ENCODE data around the gene G3BP1. TPM values are rescaled to one million over a fixed set of nuclear protein-coding genes. Genes with fewer than 3 reads are reported as not detected.

G3BP1 gene
- total and polyA plus RNA-seq, 2 of the 13 experiments (the other 11 are each of a cell fraction or from before 2014, with no cell fraction given): 36.7 to 320 TPM

GRCh38 chr5:151770383-151771258 lies 1.1 kb upstream of the G3BP1 start (continued):
- TF ChIP-seq ATF6 (CRISPR knock-in tag; conservative IDR thresholded peaks at IDR 0.05): no peak
- 0 out of 2 replicates have a peak, but pooled peaks have one; percentile 21 for TF ChIP-seq ZNF746 (CRISPR knock-in tag; IDR thresholded peaks at IDR 0.05)
- no peak for TF ChIP-seq ERF (CRISPR knock-in tag; IDR thresholded peaks at IDR 0.05)
- TF ChIP-seq ZNF678 (CRISPR knock-in tag; IDR thresholded peaks at IDR 0.05): no peak
- no peak for TF ChIP-seq SOX6 (IDR thresholded peaks at IDR 0.05)
- TF ChIP-seq SOX6 (CRISPR knock-in tag; IDR thresholded peaks at IDR 0.05): no peak
- no peak for TF ChIP-seq ZBTB44 (CRISPR knock-in tag; IDR thresholded peaks at IDR 0.05)
- no peak for TF ChIP-seq SUZ12 (IDR thresholded peaks at IDR 0.05; ENCODE audit: low read depth, low read length)
- TF ChIP-seq ZNF383 (CRISPR knock-in tag; IDR thresholded peaks at IDR 0.05; ENCODE audit: borderline replicate concordance): no peak
- no peak for TF ChIP-seq ZNF451 (CRISPR knock-in tag; IDR thresholded peaks at IDR 0.05)
- peak; percentile 76 for TF ChIP-seq ZNF687 (CRISPR knock-in tag; IDR thresholded peaks at IDR 0.05)
- no peak for TF ChIP-seq TOPORS (CRISPR knock-in tag; IDR thresholded peaks at IDR 0.05)
- 0 out of 2 replicates have a peak, but pooled peaks have one; percentile 28 for TF ChIP-seq ZNF879 (CRISPR knock-in tag; IDR thresholded peaks at IDR 0.05)
- no peak for TF ChIP-seq TGIF2 (CRISPR knock-in tag; IDR thresholded peaks at IDR 0.05)
- 0 out of 2 replicates have a peak, but pooled peaks have one; percentile 26 for TF ChIP-seq ZNF414 (CRISPR knock-in tag; IDR thresholded peaks at IDR 0.05)
- no peak for TF ChIP-seq CTCF (CRISPR knock-in tag; IDR thresholded peaks at IDR 0.05)
- 0 out of 2 replicates have a peak, but pooled peaks have one; percentile 21 for TF ChIP-seq THAP7 (CRISPR knock-in tag; IDR thresholded peaks at IDR 0.05)
- peak; percentile 89 for TF ChIP-seq AGO2 (optimal IDR thresholded peaks at IDR 0.05; ENCODE audit: low read depth, low read length)

All from HepG2 (cell line).